ENCODE data around the gene HMCN1.

HMCN1 gene

GRCh38 chr1:186063091-186063657, 329.0 kb downstream of the HMCN1 start:
- no peak for DNase-seq (ENCODE audit: extremely low read depth in 1 of 2, low read depth in 1 of 2)

GRCh38 chr1:186066411-186066810, 332.2 kb downstream of the HMCN1 start:
- DNase-seq (ENCODE audit: extremely low read depth in 1 of 2, low read depth in 1 of 2): no peak

GRCh38 chr1:186073697-186074096, 339.5 kb downstream of the HMCN1 start:
- DNase-seq (ENCODE audit: extremely low read depth in 1 of 2, low read depth in 1 of 2): no peak

GRCh38 chr1:186076006-186076405, 341.8 kb downstream of the HMCN1 start:
- no peak for DNase-seq (ENCODE audit: extremely low read depth in 1 of 2, low read depth in 1 of 2)

DNA sequence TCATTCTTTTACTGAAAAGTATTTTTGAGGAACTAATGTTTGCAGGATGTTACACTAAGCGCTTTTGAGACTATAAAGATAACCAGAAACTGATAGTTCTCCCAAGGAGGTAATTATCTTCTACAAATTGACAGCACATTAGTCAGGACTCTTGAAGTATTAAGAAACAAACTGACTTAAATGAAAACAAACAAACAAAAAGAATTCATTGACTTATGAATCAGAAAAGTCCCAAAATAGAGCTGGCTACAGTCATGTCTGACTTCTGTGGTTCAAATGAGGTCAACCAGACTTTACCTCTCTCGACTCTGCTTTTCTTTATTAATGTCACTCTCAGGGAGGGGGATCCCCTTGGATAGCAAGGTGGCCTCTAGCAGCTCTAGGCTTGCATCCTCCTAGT, 344.1 kb downstream of the HMCN1 start:
- no peak for DNase-seq (ENCODE audit: extremely low read depth in 1 of 2, low read depth in 1 of 2)

GRCh38 chr1:186079084-186079684, 345.0 kb downstream of the HMCN1 start:
- DNase-seq (ENCODE audit: extremely low read depth in 1 of 2, low read depth in 1 of 2): no peak

- no peak for DNase-seq (ENCODE audit: extremely low read depth in 1 of 2, low read depth in 1 of 2)
Observed at GRCh38 chr1:186082235-186082937, 348.2 kb downstream of the HMCN1 start.

- no peak for DNase-seq (ENCODE audit: extremely low read depth in 1 of 2, low read depth in 1 of 2)
Observed at GRCh38 chr1:186086583-186086982, 352.4 kb downstream of the HMCN1 start.

DNA sequence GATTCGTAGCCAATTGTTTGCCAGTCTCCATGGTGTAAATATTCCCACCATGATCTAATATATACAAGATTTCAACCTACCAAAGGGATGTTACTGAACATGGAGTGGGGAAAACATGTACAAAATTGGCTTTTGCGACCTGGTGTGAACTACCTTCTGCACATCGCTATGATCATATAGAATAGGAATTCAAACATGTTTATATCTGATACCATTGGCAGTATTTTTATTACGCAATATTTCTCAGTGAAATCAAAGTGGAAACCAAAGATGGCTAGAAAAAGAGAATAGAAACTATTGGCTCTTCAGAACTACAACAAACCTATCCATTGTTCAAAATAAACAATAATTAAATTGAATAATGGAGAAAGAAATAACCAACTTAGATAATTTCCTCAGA, 355.7 kb downstream of the HMCN1 start:
- DNase-seq (ENCODE audit: extremely low read depth in 1 of 2, low read depth in 1 of 2): no peak

DNA sequence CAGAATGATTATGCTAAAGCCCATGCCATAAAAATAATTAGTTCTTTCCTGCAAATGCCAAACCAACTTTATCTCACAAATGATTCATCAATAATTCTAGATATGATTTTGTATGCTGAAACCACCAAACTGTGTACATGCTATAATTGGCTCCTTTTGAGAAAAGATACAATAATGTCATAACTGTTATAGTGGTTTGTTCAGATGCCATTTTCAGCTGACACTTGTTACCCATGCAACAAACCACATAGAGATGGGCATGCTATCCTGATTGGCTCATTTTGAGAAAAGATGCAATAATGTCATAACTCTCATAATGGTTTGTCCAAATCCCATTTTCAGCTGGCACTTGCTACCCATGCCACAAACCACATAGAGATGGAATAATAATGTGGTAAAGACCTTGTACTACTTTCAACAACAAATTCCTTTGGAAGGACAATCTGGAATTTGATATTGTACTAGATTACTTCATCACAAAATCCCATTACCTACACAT, 357.1 kb downstream of the HMCN1 start:
- no peak for DNase-seq (ENCODE audit: extremely low read depth in 1 of 2, low read depth in 1 of 2)

DNA sequence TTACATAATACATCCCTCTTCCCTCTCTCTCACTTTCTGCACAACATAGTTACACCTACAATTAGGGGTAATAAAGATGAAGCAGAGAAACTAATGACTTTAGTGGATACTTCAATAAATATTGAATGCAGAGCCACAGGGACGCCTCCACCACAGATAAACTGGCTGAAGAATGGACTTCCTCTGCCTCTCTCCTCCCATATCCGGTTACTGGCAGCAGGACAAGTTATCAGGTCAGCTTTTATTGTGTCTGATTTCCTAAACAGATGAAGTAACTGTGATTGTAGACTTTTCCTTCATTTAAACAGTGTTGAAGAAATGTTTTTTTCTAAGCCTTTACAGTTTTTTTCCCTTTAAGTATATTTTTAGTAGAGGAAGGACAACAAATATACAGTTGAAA, 359.2 kb downstream of the HMCN1 start:
- no peak for DNase-seq (ENCODE audit: extremely low read depth in 1 of 2, low read depth in 1 of 2)

- no peak for DNase-seq (ENCODE audit: extremely low read depth in 1 of 2, low read depth in 1 of 2)
Observed at GRCh38 chr1:186094172-186094571, 360.0 kb downstream of the HMCN1 start.

- no peak for DNase-seq (ENCODE audit: extremely low read depth in 1 of 2, low read depth in 1 of 2)
Observed at GRCh38 chr1:186099336-186100104, 365.3 kb downstream of the HMCN1 start.

DNA sequence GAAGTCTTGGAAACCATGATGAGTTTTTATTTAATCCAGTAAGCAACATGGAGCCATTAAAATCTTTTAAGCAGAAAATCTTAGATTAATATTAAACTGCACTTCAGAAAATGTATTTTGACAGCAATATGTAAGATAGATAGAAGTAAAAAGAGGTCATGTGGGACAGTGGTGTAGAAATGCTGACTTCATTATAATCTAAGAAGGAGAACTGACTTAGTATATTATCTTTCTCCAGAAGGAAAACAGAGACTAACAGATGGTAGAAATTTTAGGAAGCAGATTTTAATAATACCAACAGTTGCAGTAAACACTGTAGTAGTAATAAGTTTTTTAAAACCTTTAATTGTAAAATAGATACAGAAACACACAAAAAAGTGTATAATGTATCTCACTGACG, 367.9 kb downstream of the HMCN1 start:
- no peak for DNase-seq (ENCODE audit: extremely low read depth in 1 of 2, low read depth in 1 of 2)

DNA sequence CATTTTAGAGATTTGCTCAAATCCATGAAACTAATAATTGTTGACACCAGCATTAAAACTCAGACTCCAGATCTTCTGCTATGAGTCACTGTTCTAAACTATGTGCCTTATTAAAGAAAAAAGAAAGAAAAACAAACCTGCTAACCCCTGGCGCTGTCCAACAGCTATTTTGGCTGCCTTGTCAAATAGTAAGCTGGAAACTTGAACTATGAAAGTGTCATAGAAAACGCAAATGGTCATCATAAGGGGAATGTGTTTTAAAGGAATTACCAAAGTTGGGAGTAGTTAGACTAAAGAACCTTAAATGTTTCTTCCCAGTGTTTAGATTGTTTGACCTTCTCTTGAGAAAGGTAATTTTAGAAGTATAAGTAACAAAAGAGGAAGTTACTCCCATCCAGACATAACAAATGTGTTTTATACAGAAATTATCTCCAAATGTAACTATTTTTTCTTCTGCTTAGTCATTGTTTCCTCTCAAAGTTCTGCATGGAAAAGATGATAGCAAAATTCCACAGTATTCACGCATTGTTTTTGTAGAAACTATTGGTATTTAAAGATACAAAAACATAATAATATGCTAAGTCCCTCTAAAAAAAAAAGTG, 368.5 kb downstream of the HMCN1 start:
- DNase-seq (ENCODE audit: extremely low read depth in 1 of 2, low read depth in 1 of 2): no peak

DNA sequence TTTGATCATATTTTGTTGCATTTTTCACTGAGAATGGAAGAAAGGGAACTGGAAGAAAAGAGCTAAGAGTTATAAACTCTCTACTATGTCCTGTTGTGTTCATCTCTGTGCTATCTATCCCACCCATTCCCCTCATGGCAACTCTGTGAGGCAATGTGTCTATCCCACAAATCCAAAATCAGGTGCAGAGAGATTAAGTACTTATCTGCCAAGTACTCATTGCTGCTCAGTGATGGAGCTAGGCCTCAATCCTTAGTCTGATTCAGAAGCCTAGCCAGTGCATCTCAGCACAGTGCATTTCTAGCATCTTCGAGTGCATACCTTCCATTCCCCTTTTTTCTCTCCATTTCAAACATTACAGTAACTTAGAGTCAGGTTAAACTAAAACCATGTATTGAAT, 370.3 kb downstream of the HMCN1 start:
- no peak for DNase-seq (ENCODE audit: extremely low read depth in 1 of 2, low read depth in 1 of 2)

- DNase-seq (ENCODE audit: extremely low read depth in 1 of 2, low read depth in 1 of 2): no peak
Observed at GRCh38 chr1:186112280-186112679, 378.1 kb downstream of the HMCN1 start.

- no peak for DNase-seq (ENCODE audit: extremely low read depth in 1 of 2, low read depth in 1 of 2)
Observed at GRCh38 chr1:186113461-186113860, 379.3 kb downstream of the HMCN1 start.

DNA sequence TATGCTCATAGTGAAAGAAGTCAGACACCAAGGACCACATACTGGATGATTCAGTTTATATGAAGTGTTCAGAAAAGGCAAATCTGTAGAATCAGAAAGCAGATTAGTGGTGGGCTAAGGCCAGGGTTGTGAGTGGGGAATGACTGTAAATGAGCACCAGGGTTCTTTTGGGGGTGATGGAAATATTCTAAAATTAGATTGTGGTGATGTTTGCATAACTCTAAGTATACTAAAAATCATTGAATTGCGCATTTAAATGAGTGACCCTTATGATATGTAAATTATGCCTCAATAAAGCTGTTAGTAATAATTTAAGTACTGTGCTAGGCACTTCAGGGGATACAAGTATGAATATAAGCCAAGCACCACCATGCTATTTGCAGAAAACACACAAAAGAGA, 384.5 kb downstream of the HMCN1 start:
- DNase-seq (ENCODE audit: extremely low read depth in 1 of 2, low read depth in 1 of 2): no peak

GRCh38 chr1:186122837-186123236, 388.6 kb downstream of the HMCN1 start:
- no peak for DNase-seq (ENCODE audit: extremely low read depth in 1 of 2, low read depth in 1 of 2)

DNA sequence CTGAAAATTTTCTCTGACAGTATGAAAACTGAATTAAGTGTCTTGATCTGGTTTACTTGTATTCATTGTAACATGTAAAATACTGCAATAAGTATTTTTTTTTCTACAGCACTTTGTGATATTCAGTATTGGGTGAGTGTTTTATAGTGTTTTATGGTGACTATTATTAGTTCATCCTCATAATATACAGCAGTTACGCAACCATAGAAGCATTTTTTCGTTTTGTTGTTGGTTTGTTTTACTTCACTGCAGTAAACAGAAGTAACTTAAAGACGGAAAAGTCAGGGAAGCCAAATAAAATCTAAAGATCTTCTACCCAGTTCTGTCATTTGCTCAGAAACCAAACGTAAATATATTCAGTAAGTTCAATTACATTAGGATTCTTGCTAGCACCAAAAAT, 390.8 kb downstream of the HMCN1 start:
- DNase-seq (ENCODE audit: extremely low read depth in 1 of 2, low read depth in 1 of 2): no peak
